Measurements from ENCODE around the gene STK24. TPM values are rescaled to one million over a fixed set of nuclear protein-coding genes. Genes with fewer than 3 reads are reported as not detected.
"Not testable (repeated sequence)": the region's sequence is repeated elsewhere in the genome, so short reads cannot be mapped to it uniquely, and the experiment has no call there.

STK24 gene
- total RNA-seq, 1 experiment from 2014 or later = 82.1 TPM

DNA sequence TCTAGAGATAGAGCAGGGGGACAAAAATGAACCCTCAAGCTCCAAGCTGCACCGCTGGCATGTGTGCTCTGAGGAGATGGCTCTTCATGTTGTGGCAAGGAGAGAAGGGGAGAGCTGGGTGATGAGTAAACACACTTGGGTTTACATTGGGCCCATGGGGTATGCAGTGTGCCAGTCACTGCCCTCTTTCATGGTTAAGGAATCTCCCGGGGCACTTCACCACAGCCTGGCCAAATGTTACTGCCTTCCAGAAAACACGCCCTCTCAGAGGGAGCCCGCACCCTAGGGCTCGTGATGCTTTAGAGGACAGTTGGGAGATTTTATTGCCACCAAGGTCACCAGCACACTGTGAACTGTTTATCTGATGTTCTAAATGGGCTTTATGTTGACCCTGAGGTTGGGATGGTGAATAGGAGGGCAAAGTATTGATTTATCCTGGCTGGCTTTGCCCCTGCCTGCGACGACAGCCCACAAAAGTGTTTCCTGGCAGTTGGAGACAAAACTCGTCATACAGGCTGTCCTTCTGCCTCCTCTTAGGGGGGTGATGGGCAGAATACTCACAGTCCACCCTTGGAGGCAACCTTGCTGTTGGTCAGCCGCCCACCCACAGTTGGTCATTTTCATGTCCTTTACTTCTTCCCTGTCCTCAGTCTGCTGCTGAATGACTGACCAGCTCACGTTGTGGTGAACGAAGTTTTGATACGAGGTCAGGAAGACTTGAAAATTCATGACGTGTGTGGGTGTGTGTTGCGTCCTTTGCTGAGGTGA, 156.9 kb downstream of the STK24 start:
- Histone ChIP-seq H3K27me3 (no peaks in the 10 kb centered on the region), H3K9me3 (no peaks in the 10 kb centered on the region), H3K36me3 (peaks cover 7% of the 10 kb centered on the region), H3K4me3 (no peak overlapping the region)
- no peak for DNase-seq

DNA sequence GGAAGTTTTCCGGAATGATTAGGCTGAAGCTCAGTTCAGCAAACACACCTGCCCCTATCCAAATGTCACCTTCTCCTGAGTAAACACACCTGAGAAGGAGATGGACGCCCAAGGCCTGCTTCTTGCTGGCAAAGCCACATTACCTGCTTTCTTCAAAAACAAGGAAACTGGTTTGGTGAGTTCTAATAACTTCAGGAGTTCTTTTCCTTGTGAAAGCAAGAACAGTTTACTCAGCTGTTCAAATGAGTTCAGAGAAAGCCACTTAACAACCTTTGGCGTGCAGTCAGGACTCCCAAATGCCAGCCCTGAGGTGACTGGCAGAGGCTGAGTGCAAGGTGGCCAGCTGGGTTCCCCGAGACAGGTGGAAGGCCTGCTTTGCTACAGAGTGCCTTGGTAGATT, 160.5 kb downstream of the STK24 start:
- peaks cover 10% of the 10 kb centered on the region for H3K36me3 ChIP-seq
- DNase-seq = no peak
- no peaks in the 10 kb centered on the region for H3K27me3 ChIP-seq
- H3K9me3 ChIP-seq = no peaks in the 10 kb centered on the region
- no peak overlapping the region for H3K4me3 ChIP-seq

DNA sequence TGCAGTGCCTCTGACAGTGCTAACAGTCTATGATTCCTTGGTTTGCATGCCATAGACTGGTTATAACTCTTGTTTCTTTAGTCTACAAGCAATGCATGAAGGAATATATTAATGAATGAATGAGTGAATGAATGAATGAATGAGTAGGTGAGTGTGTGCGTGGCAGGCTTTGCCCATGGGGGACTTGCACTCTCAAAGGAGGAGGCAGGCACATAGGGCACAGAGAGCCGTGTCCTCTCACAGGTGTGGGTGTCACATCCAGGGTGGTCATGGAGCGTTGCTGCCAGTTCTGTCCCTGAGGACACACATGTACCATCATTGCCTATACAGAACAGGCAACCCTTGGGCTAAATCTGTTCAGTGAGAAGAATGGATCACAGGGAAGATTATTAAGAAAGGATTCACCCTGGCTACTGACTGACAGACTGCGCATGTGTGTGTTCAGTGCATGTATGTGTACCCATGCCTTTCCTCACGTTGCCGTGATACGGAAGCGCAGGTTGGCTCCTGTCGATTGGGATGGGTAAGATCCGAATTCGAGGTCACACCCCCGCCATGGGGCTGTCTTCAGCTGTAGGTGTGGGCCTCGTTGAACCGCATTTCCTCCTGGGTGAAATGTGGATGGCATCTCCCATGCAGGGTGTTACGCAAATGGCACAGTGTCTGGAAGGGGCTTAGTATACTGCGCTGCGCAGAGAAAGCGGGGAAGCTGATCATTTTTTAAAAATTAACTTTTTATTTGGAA, 161.4 kb downstream of the STK24 start:
- no peak for DNase-seq
- Histone ChIP-seq H3K9me3 (no peaks in the 10 kb centered on the region), H3K4me3 (no peak overlapping the region), H3K27me3 (no peaks in the 10 kb centered on the region), H3K36me3 (peaks cover 10% of the 10 kb centered on the region)

DNA sequence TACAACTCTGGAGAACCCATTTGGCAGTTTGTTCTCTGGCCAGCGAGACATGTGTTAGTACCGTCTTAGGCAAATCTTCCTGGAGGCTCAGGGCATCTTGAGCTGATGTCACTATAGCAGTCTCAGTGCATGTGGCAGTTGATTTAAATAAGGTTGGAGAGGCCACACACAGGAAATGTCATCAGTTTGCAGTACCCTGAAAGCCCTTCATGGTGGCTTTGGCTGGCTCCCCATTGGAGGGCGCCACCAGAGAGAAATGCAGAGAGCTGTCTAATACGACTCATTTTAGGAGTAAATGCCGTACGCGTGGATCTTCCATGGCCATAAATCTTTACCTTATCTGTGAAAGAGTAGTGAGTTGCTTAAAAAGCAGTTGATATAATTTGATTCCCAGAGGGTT, 163.1 kb downstream of the STK24 start:
- Histone ChIP-seq H3K9me3 (no peaks in the 10 kb centered on the region), H3K36me3 (peaks cover 10% of the 10 kb centered on the region), H3K4me3 (no peak overlapping the region)

DNA sequence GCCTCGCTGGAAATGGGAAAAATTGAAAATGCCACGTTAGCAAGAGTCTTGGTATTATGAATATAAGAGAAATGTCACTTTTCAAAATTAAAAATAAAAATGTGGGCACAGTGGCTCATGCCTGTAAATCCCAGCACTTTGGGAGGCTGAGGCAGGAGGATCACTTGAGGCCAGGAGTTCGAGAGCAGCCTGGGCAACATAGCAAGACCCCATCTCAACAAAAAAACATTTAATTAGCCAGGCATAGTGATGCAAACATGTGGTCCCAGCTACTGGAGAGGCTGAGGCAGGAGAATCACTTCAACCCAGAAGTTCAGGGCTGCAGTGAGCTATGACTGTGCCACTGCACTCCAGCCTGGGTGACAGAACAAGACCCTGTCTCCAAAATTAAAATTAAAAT, 163.6 kb downstream of the STK24 start:
- H3K36me3 ChIP-seq = not testable (repeated sequence)

More for the DNA sequence above, 163.1 kb downstream of the STK24 start:
- no peak for DNase-seq
- no peaks in the 10 kb centered on the region for H3K27me3 ChIP-seq

DNA sequence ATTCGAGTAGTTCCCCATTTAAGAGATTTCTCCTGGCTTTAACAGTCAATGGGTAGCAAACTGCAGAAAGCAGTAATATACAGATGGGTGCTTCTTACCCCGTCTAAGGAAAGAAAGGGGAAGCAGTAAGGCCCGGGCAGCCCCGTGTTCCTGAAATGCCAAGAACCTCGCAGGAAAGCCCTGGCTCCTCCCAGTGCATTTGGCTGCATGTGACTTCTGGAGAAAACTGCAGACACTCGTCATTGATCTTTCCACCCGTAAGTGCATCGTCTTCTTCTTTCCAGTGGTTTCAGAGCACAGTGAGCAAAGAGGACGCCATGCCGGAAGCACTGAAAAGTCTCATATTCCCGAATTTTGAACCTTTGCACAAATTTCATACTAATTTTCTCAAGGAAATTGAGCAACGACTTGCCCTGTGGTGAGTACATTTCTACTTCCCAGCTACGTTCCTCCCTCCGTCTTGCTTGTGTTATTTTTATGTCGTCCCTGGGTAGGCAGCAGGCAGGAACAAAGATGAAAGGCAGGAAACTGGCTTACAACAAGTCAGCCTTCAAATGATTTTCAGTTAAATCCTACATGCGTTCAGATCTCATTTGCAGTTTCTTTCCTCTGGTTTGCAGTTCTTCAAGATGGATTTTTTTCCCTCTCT, 165.2 kb downstream of the STK24 start:
- Histone ChIP-seq H3K36me3 (peaks cover 10% of the 10 kb centered on the region), H3K27me3 (no peaks in the 10 kb centered on the region), H3K4me3 (no peak overlapping the region), H3K9me3 (no peaks in the 10 kb centered on the region)
- no peak for DNase-seq

More for the DNA sequence above, 163.6 kb downstream of the STK24 start:
- not testable (repeated sequence) for H3K27me3 ChIP-seq, H3K9me3 ChIP-seq, H3K4me3 ChIP-seq, DNase-seq

DNA sequence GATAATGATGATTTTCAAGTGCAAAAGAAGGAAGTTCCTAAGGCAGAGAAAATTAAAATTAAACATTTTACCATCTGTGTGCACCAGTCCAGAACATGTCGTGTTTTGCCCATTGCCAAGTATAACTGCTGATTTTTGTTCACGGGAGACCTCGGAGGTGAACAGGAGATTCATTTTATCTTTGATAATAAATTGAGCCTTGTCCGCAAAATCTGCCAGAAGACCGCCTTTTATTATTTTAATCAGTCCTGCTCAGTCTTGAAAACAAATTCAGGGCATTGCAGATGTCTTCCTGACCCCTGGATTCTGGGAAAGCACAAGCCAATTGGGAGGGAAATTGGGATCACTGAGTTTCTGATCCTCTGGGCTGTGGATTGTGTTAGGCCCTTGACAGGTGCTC, 165.9 kb downstream of the STK24 start:
- no peak overlapping the region for H3K4me3 ChIP-seq
- no peaks in the 10 kb centered on the region for H3K9me3 ChIP-seq
- peaks cover 10% of the 10 kb centered on the region for H3K36me3 ChIP-seq
- no peak for DNase-seq
- no peaks in the 10 kb centered on the region for H3K27me3 ChIP-seq

DNA sequence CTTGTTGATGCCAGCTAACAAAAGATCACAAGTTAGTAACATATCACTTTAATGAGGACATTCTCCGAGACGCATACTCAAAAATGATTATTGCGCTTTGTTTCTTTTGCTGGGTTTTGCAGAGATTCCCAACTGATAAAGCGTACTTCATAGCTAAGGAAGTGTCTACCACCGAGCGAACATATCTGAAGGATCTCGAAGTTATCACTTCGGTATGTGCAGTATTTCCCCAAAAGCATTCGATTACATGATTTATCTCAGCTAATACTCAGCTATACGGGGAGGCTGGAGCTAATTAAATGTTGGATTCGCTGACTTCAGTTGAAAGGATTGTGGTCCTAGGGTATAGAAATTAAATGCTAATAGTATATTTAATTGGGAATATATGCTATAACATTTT, 166.3 kb downstream of the STK24 start:
- DNase-seq = no peak
- H3K4me3 ChIP-seq = no peak overlapping the region
- H3K9me3 ChIP-seq = no peaks in the 10 kb centered on the region
- H3K27me3 ChIP-seq = no peaks in the 10 kb centered on the region
- H3K36me3 ChIP-seq = peaks cover 8% of the 10 kb centered on the region

DNA sequence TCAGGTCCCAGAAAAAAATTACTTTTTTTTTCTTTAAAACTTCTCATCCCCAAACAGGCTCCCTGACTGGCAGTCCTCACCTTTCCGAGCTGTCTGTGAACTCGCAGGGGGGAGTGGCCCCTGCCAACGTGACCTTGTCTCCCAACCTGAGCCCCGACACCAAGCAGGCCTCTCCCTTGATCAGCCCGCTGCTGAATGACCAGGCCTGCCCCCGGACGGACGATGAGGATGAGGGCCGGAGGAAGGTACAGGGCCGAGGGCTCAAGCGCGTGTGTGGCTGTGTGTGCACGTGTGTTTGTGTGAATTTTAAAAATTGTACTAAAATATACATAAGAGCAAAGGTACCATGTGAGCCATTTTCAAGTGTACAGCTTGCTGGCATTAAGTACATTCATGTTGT, 167.6 kb downstream of the STK24 start:
- no peaks in the 10 kb centered on the region for H3K27me3 ChIP-seq
- peaks cover 3% of the 10 kb centered on the region for H3K36me3 ChIP-seq
- no peak for DNase-seq
- no peak overlapping the region for H3K4me3 ChIP-seq
- H3K9me3 ChIP-seq = no peaks in the 10 kb centered on the region

DNA sequence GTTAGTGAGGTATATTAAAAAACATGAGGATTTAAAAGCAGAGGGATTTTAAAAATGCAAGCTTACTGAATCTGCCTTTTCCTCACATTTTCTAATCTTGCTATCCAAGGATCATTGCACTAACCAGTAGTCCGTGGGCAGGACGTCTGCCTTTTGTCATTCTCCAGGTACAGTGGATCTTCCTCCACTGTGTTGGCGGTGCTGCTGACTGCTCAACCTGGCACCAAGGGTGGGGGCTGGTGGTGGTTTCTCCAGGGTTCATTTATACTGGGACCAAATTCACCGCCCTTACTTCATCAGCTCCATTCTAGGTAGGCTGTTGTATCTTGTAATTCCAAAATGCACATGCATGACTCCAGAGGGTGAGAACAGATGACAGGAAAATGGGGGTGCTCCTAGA, 169.3 kb downstream of the STK24 start:
- Histone ChIP-seq H3K9me3 (no peaks in the 10 kb centered on the region), H3K36me3 (peaks cover 6% of the 10 kb centered on the region), H3K4me3 (no peak overlapping the region), H3K27me3 (no peaks in the 10 kb centered on the region)
- no peak for DNase-seq

DNA sequence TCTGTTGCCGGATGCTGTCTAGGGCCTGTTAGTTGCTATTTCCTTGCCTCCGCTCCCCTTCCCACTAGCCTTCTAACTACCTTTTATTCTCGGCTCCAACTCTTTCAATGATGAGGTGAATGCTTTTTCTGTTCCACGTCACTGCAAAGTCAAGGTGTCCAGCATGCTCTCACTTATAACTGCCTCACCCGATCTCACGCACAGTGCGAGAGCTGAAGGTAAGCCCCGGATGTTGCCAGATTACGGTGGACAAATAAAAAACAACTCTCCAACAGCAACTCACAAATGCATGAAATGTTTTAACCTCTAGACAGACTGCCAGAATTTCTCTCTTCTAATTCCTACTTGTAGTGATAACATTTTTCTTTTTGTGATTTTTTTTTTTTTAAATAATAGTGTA, 169.9 kb downstream of the STK24 start:
- no peak for DNase-seq
- H3K36me3 ChIP-seq = peaks cover 6% of the 10 kb centered on the region
- H3K4me3 ChIP-seq = no peak overlapping the region
- H3K27me3 ChIP-seq = no peaks in the 10 kb centered on the region
- H3K9me3 ChIP-seq = no peaks in the 10 kb centered on the region

DNA sequence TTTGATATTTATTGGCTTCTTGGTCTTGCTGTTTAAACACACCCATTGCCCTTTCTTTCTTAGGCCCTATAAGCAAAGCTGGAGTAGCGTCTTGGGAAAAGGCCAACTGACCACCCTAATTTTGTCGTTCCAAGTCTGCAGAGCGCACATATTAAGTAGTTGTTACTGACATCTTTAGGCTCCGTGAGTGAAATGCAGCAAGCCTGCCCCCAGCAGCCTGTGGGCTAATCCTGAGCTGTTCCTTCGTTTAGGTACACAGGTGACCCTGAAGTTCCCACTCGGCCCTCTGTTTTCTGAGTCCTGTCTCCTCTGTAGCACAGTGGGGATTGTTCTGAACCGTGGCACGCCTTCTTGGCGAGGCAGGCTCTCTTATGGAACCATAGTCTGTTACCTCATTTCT, 170.5 kb downstream of the STK24 start:
- Histone ChIP-seq H3K4me3 (no peak overlapping the region), H3K9me3 (no peaks in the 10 kb centered on the region), H3K36me3 (peaks cover 4% of the 10 kb centered on the region; the same call in 1 of the 2 replicates), H3K27me3 (no peaks in the 10 kb centered on the region)
- no peak for DNase-seq

DNA sequence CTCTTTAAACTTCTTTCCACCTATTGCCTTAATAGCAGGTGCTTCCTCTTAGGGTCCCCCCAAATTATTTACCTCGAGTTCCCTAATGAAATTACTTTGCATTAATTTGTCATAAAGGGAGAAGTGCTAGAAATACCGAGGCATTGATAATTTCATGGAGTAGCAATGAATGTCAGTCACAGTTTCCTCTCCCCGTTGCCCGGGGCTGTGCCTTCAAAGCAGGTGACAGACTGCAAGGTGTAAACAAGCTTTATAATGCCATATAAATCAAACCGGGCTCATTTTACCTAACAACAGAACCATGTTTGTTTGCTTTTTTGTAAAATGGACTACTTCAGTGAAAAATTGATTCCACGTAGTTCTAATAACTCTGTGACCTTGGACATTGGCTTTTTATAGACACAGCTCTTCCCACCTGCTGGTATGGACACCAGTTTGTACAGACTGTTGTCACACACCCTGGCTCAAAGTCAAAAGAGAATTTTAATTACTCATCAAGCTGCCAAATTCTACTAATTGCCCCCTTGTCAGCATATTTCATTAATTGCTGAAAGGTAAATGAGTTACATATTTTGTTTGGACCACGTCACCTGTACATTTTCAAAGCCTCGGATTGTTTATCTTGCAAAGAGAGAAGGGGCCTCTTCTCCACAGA, 171.1 kb downstream of the STK24 start:
- Histone ChIP-seq H3K36me3 (peaks cover 4% of the 10 kb centered on the region; the same call in 1 of the 2 replicates), H3K4me3 (no peak overlapping the region), H3K9me3 (no peaks in the 10 kb centered on the region), H3K27me3 (no peaks in the 10 kb centered on the region)
- no peak for DNase-seq

DNA sequence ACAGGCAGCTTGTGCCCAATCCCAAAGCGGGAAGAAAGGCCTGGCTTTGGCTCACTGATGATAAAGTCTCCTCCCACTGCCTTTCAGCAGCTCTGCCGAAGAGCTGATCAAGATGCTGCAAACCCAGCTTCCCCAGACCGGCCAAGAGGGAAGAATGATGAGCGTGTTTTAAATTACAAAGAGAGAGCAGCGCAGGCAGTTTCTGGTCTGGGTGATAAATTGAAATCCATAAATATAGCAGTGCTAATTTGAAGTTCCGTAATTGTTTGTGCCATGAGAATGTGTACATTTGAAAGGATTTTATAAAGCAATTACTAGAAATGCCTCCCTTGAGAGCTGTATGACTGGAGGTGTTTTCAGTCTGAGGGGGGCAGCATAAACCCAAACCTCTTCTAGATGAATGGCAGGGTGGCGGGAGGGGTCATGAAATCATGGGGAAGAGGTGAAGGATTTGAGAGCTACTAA, 171.8 kb downstream of the STK24 start:
- no peak overlapping the region for H3K4me3 ChIP-seq
- no peaks in the 10 kb centered on the region for H3K27me3 ChIP-seq
- peaks cover 4% of the 10 kb centered on the region; the same call in 1 of the 2 replicates for H3K36me3 ChIP-seq
- no peaks in the 10 kb centered on the region for H3K9me3 ChIP-seq
- DNase-seq = no peak

DNA sequence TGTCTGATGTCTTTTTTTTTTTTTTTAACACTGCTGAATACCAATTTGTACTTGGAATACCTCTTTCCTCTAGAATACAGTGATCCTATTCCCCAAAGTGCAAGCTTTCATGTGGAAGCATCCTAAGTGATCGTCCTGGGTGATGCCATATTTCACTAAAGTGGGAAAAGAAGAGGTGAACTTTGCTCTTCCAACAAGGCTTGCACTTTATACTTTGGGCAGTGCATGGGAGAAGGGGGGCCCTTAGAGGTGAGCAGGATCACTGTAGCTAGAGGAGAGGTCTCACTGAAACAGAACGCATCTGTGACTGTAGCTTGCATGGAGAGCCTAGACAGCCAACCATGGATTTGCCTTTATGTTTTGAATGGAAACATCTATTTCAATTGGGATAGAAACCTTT, 173.8 kb downstream of the STK24 start:
- Histone ChIP-seq H3K27me3 (no peaks in the 10 kb centered on the region), H3K9me3 (no peaks in the 10 kb centered on the region), H3K4me3 (no peak overlapping the region), H3K36me3 (peaks cover 4% of the 10 kb centered on the region; the same call in 1 of the 2 replicates)
- no peak for DNase-seq

DNA sequence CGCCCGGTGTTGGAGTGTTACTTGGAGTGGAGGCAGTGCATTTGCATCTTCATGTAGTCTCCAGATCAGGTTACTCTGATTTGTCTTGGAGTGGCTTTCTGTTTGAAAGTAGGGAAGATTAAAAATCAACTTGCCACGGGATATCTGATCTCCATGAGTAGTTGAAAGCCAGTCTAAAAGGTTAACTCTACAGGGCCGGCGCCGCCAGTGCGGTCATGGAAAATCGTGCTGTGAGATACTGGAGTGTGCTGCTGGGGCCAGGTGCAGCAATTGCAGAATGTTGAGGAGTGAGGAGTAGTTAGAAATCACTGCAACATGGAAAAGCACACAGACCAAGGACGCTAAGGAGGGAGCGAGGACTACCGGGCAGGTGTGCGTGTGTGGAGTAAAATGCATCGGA, 175.0 kb downstream of the STK24 start:
- Histone ChIP-seq H3K9me3 (no peaks in the 10 kb centered on the region), H3K4me3 (no peak overlapping the region), H3K36me3 (peaks cover 4% of the 10 kb centered on the region; the same call in 1 of the 2 replicates), H3K27me3 (no peaks in the 10 kb centered on the region)
- no peak for DNase-seq

DNA sequence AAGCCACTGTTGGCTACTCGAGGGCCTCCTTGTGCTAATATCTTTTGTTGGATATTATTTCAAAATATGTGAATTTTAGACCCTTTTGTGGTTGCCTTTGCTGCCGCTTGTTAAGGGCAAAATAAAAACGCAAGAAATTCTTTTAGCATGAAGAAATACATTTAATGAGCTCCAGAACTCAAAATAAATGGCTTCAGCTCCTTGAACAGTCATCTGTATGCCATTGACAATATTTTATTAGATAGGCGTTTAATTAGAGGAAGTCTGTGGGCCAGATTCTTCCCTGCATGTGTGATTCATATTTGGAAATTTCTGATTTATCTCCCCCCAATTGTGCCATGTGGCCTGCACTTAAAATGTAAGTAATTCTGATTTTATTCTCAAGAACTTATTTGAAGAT, 177.2 kb downstream of the STK24 start:
- no peak for DNase-seq
- Histone ChIP-seq H3K36me3 (peaks cover 11% of the 10 kb centered on the region; the same call in 1 of the 2 replicates), H3K9me3 (no peaks in the 10 kb centered on the region), H3K27me3 (no peaks in the 10 kb centered on the region), H3K4me3 (no peak overlapping the region)

Data from MG63 (cell line).